Glutamatergic neuron (in vitro differentiated cells): ENCODE measurements around the gene CKB. TPM values are rescaled to one million over a fixed set of nuclear protein-coding genes. Genes with fewer than 3 reads are reported as not detected.

Source experiments
- DNase-seq: peaks from one replicate; pipeline ENCODE4 v3.0.0; 2022
- H3K27ac Mint-ChIP-seq: one replicate; pipeline ENCODE4 v1.8.0; 2020; ENCODE audit warnings: mild to moderate bottlenecking, mixed read lengths, inconsistent platforms; ENCODE audit not compliant: unreplicated experiment
- H3K27me3 Mint-ChIP-seq: one replicate; pipeline ENCODE4 v1.8.0; 2020; ENCODE audit warnings: mild to moderate bottlenecking, moderate library complexity, mixed read lengths, inconsistent platforms; ENCODE audit not compliant: unreplicated experiment
- H3K36me3 Mint-ChIP-seq: one replicate; pipeline ENCODE4 v1.8.0; 2020; ENCODE audit warnings: mild to moderate bottlenecking, mixed read lengths, inconsistent platforms; ENCODE audit not compliant: unreplicated experiment
- H3K4me1 Mint-ChIP-seq: one replicate; pipeline ENCODE4 v1.8.0; 2020; ENCODE audit warnings: mild to moderate bottlenecking, low read depth, mixed read lengths, inconsistent platforms; ENCODE audit not compliant: unreplicated experiment
- H3K4me3 Mint-ChIP-seq: one replicate; pipeline ENCODE4 v1.8.0; 2020; ENCODE audit warnings: mild to moderate bottlenecking, mixed read lengths, inconsistent platforms; ENCODE audit not compliant: unreplicated experiment
- H3K9me3 Mint-ChIP-seq: one replicate; pipeline ENCODE4 v1.8.0; 2020; ENCODE audit warnings: mild to moderate bottlenecking, moderate library complexity, mixed read lengths, inconsistent platforms; ENCODE audit not compliant: unreplicated experiment
- total RNA-seq: library from RNA; stranded (reverse); fragmentation: NEBNext Ultra II Directional; extraction: Animal tissue kit (Norgen Biotek cat#: 25700); gene quantifications from one replicate; pipeline ENCODE4 v1.2.1, GENCODE V29; 2021; ENCODE audit not compliant: unreplicated experiment
- TF ChIP-seq, protein P1 (sequence below): fragments of 200-600 bp; sonication (generic); IDR thresholded peaks from one replicate; pipeline ENCODE4 v1.5.0; 2021; ENCODE audit not compliant: partially characterized antibody, unreplicated experiment

The CKB gene
- total RNA-seq, 1 donor from 2014 or later = 2,561 TPM

DNA sequence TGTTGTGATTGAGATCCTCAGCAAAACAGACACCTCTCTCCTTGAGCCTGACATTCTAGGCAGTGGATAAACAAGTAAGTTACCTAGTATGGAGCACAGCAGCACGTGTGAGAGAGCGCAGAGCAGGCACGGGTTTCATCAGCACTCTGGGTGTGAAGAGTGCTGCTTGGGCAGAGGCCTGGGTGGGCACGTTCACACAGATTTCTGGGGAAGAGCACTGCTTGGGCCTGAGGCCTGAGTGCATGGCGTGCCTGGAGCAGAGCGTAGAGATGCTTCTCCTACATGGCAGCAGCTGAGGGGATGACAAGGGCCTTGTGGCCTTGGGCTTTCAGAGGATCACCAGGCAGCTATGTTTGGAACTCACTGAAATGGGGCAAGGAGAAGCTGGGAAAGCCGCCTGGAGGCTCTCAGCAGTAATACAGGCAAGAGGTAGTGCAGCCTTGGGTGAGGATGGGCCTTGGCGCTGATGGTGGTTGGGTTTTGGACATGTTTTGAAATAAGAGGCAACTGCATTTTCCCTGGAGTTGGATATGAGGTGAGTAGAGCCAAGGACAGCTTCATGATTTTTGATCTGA is 17.6 kb downstream of the CKB start:
- no peak for DNase-seq
- H3K9me3 Mint-ChIP-seq = peaks cover 8% of the 10 kb centered on the region
- peaks cover 13% of the 10 kb centered on the region for H3K27me3 Mint-ChIP-seq
- TF ChIP-seq, protein P1, sequence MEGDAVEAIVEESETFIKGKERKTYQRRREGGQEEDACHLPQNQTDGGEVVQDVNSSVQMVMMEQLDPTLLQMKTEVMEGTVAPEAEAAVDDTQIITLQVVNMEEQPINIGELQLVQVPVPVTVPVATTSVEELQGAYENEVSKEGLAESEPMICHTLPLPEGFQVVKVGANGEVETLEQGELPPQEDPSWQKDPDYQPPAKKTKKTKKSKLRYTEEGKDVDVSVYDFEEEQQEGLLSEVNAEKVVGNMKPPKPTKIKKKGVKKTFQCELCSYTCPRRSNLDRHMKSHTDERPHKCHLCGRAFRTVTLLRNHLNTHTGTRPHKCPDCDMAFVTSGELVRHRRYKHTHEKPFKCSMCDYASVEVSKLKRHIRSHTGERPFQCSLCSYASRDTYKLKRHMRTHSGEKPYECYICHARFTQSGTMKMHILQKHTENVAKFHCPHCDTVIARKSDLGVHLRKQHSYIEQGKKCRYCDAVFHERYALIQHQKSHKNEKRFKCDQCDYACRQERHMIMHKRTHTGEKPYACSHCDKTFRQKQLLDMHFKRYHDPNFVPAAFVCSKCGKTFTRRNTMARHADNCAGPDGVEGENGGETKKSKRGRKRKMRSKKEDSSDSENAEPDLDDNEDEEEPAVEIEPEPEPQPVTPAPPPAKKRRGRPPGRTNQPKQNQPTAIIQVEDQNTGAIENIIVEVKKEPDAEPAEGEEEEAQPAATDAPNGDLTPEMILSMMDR = peak; percentile 19
- peak overlapping the region; percentile 19 for H3K27ac Mint-ChIP-seq
- peaks cover 6% of the 10 kb centered on the region for H3K36me3 Mint-ChIP-seq
- no peak overlapping the region for H3K4me3 Mint-ChIP-seq
- H3K4me1 Mint-ChIP-seq = peaks cover 3% of the 10 kb centered on the region

DNA sequence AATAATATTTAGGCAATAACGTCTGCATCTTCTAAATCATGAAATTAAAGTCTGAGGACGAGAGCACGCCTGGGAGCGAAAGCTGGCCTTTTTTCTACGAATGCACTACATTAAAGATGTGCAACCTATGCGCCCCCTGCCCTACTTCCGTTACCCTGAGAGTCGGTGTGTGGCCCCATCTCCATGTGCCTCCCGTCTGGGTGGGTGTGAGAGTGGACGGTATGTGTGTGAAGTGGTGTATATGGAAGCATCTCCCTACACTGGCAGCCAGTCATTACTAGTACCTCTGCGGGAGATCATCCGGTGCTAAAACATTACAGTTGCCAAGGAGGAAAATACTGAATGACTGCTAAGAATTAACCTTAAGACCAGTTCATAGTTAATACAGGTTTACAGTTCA is 19.3 kb downstream of the CKB start:
- Mint-ChIP-seq H3K27ac (no peak overlapping the region), H3K4me3 (no peak overlapping the region), H3K36me3 (peaks cover 6% of the 10 kb centered on the region), H3K27me3 (peaks cover 12% of the 10 kb centered on the region), H3K9me3 (peaks cover 8% of the 10 kb centered on the region), H3K4me1 (peaks cover 7% of the 10 kb centered on the region)
- TF ChIP-seq, protein P1 = no peak
- DNase-seq = no peak

DNA sequence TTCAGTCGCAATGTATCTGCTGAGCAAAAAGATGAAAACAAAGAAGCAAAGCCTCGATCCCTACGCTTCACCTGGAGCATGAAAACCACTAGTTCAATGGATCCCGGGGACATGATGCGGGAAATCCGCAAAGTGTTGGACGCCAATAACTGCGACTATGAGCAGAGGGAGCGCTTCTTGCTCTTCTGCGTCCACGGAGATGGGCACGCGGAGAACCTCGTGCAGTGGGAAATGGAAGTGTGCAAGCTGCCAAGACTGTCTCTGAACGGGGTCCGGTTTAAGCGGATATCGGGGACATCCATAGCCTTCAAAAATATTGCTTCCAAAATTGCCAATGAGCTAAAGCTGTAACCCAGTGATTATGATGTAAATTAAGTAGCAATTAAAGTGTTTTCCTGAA is 19.8 kb downstream of the CKB start:
- H3K9me3 Mint-ChIP-seq = peaks cover 8% of the 10 kb centered on the region
- no peak for DNase-seq
- H3K36me3 Mint-ChIP-seq = peaks cover 6% of the 10 kb centered on the region

DNA sequence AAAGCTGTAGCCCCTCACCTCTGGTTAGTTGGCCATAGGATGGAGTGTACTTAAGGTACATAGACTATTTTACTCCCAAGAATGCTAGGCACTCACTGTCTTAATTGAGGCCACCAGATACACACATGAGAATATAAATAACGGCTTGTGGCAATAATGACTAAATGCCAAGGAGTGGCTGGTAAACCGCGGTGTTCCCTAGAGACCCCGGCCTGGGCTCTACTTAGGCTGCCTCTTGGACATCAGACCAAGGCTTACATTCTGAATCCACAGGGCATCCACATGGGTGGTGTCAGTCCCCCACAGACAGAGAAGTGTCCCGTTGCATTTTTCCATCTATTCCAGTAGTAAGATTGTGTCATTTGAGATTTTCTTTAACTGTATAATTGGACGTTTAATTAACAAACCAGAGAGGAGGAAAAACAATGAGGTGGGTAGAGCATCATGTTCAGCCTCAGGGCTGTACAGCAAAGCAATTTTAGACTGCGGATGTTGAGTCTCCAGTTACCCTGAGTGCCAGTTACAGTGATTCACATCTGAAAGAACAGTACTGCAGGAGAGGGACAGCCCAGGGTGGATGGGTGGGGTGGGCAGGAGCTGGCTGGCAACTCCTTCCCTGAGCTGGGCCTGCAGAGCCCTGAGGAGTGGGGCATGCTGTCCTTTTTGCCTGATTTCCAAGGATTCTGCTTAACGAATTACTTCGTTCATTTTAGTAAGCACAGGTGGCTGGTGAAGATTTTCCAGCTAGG is 20.5 kb downstream of the CKB start:
- peaks cover 7% of the 10 kb centered on the region for H3K4me1 Mint-ChIP-seq
- DNase-seq = no peak
- H3K36me3 Mint-ChIP-seq = no peaks in the 10 kb centered on the region
- H3K27me3 Mint-ChIP-seq = peaks cover 12% of the 10 kb centered on the region
- TF ChIP-seq, protein P1 = no peak
- no peak overlapping the region for H3K4me3 Mint-ChIP-seq
- no peak overlapping the region for H3K27ac Mint-ChIP-seq
- H3K9me3 Mint-ChIP-seq = peaks cover 6% of the 10 kb centered on the region

More for the DNA sequence above, 19.8 kb downstream of the CKB start:
- TF ChIP-seq, protein P1 = no peak
- H3K4me1 Mint-ChIP-seq = peaks cover 7% of the 10 kb centered on the region
- H3K27me3 Mint-ChIP-seq = peaks cover 12% of the 10 kb centered on the region
- no peak overlapping the region for H3K27ac Mint-ChIP-seq
- no peak overlapping the region for H3K4me3 Mint-ChIP-seq
